Measurements from ENCODE around the gene RBMXL3. TPM values are rescaled to one million over a fixed set of nuclear protein-coding genes. Genes with fewer than 3 reads are reported as not detected.

RBMXL3 gene
- polyA plus RNA-seq, 3 donors = not detected

- H3K4me3 Mint-ChIP-seq = no peak overlapping the region
Observed at GRCh38 chrX:115191490-115192243, 2.5 kb downstream of the RBMXL3 start.

DNA sequence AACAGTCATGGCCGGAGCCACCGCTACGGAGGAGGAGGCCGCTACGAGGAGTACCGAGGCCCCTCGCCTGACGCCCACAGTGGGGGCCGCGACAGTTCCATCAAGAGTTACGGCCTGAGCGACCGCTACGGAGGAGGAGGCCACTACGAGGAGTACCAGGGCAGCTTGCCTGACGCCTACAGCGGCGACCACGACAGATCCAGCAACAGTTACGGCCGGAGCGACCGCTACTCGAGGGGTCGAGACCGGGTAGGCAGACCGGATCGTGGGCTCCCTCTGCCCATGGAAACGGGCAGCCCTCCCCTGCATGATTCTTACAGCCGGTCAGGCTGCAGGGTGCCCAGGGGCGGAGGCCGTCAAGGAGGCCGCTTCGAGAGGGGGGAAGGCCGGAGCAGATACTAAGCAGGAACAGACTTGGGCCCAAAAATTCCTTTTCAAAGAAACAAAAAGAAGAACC lies 3.1 kb downstream of the RBMXL3 start:
- intact Hi-C loops (cut with micrococcal nuclease) = no loop called here
- Mint-ChIP-seq H3K4me1 (no peaks in the 10 kb centered on the region), H3K9me3 (peaks cover 5 to 34% (median 31%) of the 10 kb centered on the region in 7 donors), H3K36me3 (no peaks in the 10 kb centered on the region), H3K27ac (no peak overlapping the region), H3K27me3 (ENCODE audit: low read depth in 3 of 3) (no peaks in the 10 kb centered on the region), H3K4me3 (no peak overlapping the region)
- H3K27ac ChIP-seq (ENCODE audit: low read depth in 1 of 2, low read length in 2 of 2) = no peak overlapping the region
- no peak overlapping the region for H3K9ac ChIP-seq (ENCODE audit: insufficient read depth, low read length, poor library complexity, severe bottlenecking)
- H3K4me3 ChIP-seq (replicated peaks in 1 of 3; ENCODE audit: low read depth in 2 of 3, low read length in 3 of 3) = no peak overlapping the region
- no peaks in the 10 kb centered on the region for H3K4me1 ChIP-seq (ENCODE audit: control insufficient read depth in 1 of 2, insufficient read depth in 2 of 2, low read length in 2 of 2)
- no peak for TF ChIP-seq CTCF (IDR thresholded peaks at IDR 0.05)
- H3K36me3 ChIP-seq (replicated peaks in 1 of 2; ENCODE audit: control insufficient read depth in 1 of 2, insufficient read depth in 2 of 2, low read length in 2 of 2) = no peaks in the 10 kb centered on the region
- H3K79me2 ChIP-seq (ENCODE audit: insufficient read depth, low read length) = no peaks in the 10 kb centered on the region
- no peak overlapping the region for H2AFZ ChIP-seq (ENCODE audit: insufficient read depth, low read depth, low read length, poor library complexity, severe bottlenecking)
- H3K4me2 ChIP-seq (replicated peaks; ENCODE audit: extremely low read depth, low read length, poor library complexity, severe bottlenecking) = no peak overlapping the region
- 93% methylated on average over 22 of the region's 35 CpGs for WGBS (ENCODE audit: insufficient coverage)
- H4K20me1 ChIP-seq (ENCODE audit: insufficient read depth, low read length) = no peaks in the 10 kb centered on the region
- no peak for DNase-seq
- H3K9me3 ChIP-seq (replicated peaks in 1 of 2; ENCODE audit: control insufficient read depth in 1 of 2, insufficient read depth in 1 of 2, low read length in 2 of 2) = peaks cover 38% of the 10 kb centered on the region in 2 donors
- H3K27me3 ChIP-seq (ENCODE audit: control insufficient read depth in 2 of 2, insufficient read depth in 2 of 2, low read length in 2 of 2) = no peaks in the 10 kb centered on the region

More at GRCh38 chrX:115191490-115192243, 2.5 kb downstream of the RBMXL3 start:
- Histone ChIP-seq H3K79me2 (ENCODE audit: insufficient read depth, low read length) (no peaks in the 10 kb centered on the region), H3K4me1 (ENCODE audit: control insufficient read depth in 1 of 2, insufficient read depth in 2 of 2, low read length in 2 of 2) (no peaks in the 10 kb centered on the region), H3K4me3 (replicated peaks in 1 of 3; ENCODE audit: low read depth in 2 of 3, low read length in 3 of 3) (no peak overlapping the region), H3K4me2 (replicated peaks; ENCODE audit: extremely low read depth, low read length, poor library complexity, severe bottlenecking) (no peak overlapping the region), H3K9me3 (replicated peaks in 1 of 2; ENCODE audit: control insufficient read depth in 1 of 2, insufficient read depth in 1 of 2, low read length in 2 of 2) (peaks cover 38% of the 10 kb centered on the region in 2 donors), H3K9ac (ENCODE audit: insufficient read depth, low read length, poor library complexity, severe bottlenecking) (no peak overlapping the region), H3K27me3 (ENCODE audit: control insufficient read depth in 2 of 2, insufficient read depth in 2 of 2, low read length in 2 of 2) (no peaks in the 10 kb centered on the region), H4K20me1 (ENCODE audit: insufficient read depth, low read length) (no peaks in the 10 kb centered on the region), H3K36me3 (replicated peaks in 1 of 2; ENCODE audit: control insufficient read depth in 1 of 2, insufficient read depth in 2 of 2, low read length in 2 of 2) (no peaks in the 10 kb centered on the region), H3K27ac (ENCODE audit: low read depth in 1 of 2, low read length in 2 of 2) (no peak overlapping the region), H2AFZ (ENCODE audit: insufficient read depth, low read depth, low read length, poor library complexity, severe bottlenecking) (no peak overlapping the region)
- Mint-ChIP-seq H3K9me3 (peaks cover 3 to 34% (median 31%) of the 10 kb centered on the region in 7 donors), H3K27me3 (ENCODE audit: low read depth in 3 of 3) (no peaks in the 10 kb centered on the region), H3K27ac (no peak overlapping the region), H3K4me1 (no peaks in the 10 kb centered on the region), H3K36me3 (no peaks in the 10 kb centered on the region)
- TF ChIP-seq CTCF (IDR thresholded peaks at IDR 0.05) = no peak
- intact Hi-C loops (cut with micrococcal nuclease) = no loop called here
- 98% methylated on average over 19 of the region's 64 CpGs for WGBS (ENCODE audit: insufficient coverage)
- DNase-seq = no peak
